ENCODE data around the gene PLA2G4C.
"Not testable (repeated sequence)": the region's sequence is repeated elsewhere in the genome, so short reads cannot be mapped to it uniquely, and the experiment has no call there.

Gene PLA2G4C

DNA sequence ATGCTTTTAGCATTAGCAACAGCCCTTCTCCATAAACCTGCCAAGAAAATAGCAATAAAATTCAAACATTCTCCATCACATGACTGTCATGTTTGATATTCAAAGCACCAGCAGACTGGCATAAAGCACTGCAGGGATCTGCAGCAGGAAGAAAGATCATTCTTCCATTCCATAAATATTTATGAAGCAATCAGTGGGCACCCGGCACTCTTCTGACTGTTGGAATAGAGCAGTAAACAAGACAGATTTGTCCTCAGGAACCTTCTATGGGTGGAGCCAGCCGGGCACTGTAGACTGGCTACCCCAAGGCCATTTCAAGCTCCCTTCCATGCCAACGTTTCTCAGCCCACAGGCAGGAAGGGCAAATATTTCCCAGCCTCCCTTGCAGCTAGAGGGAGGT is 25.5 kb downstream of the PLA2G4C start:
- DNase-seq (ENCODE audit: low read depth): no peak
- no peak for TF ChIP-seq CTCF (IDR thresholded peaks at IDR 0.05; ENCODE audit: insufficient read depth, low read depth, low read length, missing control alignments)

GRCh38 chr19:48081106-48081505 is 29.5 kb downstream of the PLA2G4C start:
- no peak for TF ChIP-seq CTCF (IDR thresholded peaks at IDR 0.05; ENCODE audit: insufficient read depth, low read depth, low read length, missing control alignments)
- H3K4me3 ChIP-seq (ENCODE audit: low read depth, low read length): no peak overlapping the region
- DNase-seq (ENCODE audit: low read depth): no peak

More for the DNA sequence above, 25.5 kb downstream of the PLA2G4C start:
- no peak overlapping the region for H3K4me3 ChIP-seq (ENCODE audit: low read depth, low read length)

- H3K4me3 ChIP-seq (ENCODE audit: low read depth, low read length); DNase-seq (ENCODE audit: low read depth): not testable (repeated sequence)
Measured at GRCh38 chr19:48070177-48070769, 40.3 kb downstream of the PLA2G4C start.

GRCh38 chr19:48069435-48069834 is 41.2 kb downstream of the PLA2G4C start:
- no peak for TF ChIP-seq CTCF (IDR thresholded peaks at IDR 0.05; ENCODE audit: insufficient read depth, low read depth, low read length, missing control alignments)
- no peak overlapping the region for H3K4me3 ChIP-seq (ENCODE audit: low read depth, low read length)
- no peak for DNase-seq (ENCODE audit: low read depth)

DNA sequence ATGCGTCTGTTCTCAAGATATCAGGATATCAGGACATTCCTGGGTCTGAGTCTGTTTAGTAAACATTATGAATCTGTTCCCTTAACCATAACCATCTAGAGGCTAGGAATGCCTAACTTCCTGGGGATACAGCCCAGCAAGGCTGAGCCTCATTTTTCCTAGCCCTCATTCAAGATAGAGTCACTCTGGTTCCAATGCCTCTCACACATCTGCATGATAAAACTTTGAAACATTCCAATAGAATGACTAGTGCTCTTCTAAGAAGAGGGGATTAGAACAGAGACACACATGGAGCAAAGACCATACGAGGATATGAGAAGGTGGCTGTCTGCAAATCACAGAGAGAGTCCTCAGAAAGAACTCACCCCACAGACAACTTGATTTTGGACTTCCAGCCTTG is 46.1 kb downstream of the PLA2G4C start:
- no peak for TF ChIP-seq CTCF (IDR thresholded peaks at IDR 0.05; ENCODE audit: insufficient read depth, low read depth, low read length, missing control alignments)
- no peak for DNase-seq (ENCODE audit: low read depth)
- no peak overlapping the region for H3K4me3 ChIP-seq (ENCODE audit: low read depth, low read length)

GRCh38 chr19:48061401-48062344 is 48.9 kb downstream of the PLA2G4C start:
- no peak overlapping the region for H3K4me3 ChIP-seq (ENCODE audit: low read depth, low read length)
- TF ChIP-seq CTCF (IDR thresholded peaks at IDR 0.05; ENCODE audit: insufficient read depth, low read depth, low read length, missing control alignments): no peak
- no peak for DNase-seq (ENCODE audit: low read depth)

DNA sequence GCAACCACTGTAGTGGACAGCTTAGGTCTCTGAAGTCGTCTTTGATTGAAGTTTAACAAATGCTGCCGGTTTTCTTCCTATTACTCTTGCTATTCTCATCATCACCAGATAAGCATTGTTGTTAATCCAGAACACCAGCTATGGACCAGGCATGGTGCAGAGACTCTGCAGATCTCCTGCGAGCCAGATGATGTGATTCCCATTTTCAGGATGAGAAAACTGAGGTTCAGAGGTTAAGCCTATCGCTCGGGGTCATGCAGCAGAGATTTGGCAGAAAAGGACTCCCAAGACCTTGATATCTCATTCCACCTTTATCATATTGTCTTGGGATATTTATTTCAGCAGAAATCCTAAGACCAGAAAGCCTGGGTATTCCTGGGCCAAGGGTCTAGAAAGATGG is 50.2 kb downstream of the PLA2G4C start:
- no peak for TF ChIP-seq CTCF (IDR thresholded peaks at IDR 0.05; ENCODE audit: insufficient read depth, low read depth, low read length, missing control alignments)
- H3K4me3 ChIP-seq (ENCODE audit: low read depth, low read length): no peak overlapping the region
- DNase-seq (ENCODE audit: low read depth): no peak
